GM12892 (cell line): ENCODE measurements around the gene TNS1.

Source experiments
- POLR2A ChIP-seq: IDR thresholded peaks from 2 replicates; pipeline ENCODE4 v1.6.1; 2011; ENCODE audit warnings: low read depth, low read length, control low read depth
- POLR2AphosphoS5 ChIP-seq: IDR thresholded peaks from 2 replicates; pipeline ENCODE4 v1.6.1; 2011; ENCODE audit warnings: low read depth, low read length, control low read depth

DNA sequence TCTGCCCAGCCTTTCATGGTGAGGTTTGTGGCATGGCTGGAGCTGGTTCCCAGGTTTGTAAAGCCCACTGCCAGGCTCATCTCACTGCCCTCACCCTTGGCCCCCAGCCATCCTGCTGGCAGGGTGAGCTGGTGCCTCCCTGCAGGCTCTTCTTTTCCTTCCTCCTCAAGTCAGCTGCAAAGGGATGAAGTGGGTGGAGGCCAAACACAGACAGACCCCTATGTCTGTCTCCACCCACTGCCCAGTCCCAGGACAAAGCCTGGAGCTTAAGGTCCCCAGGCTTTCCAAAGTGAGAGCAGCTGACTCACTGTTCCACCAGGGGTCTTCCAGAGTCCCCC lies 92.0 kb downstream of the TNS1 start:
- TF ChIP-seq POLR2A (no peak), POLR2AphosphoS5 (no peak)
